Neural cell (in vitro differentiated cells): Measurements from ENCODE around the gene TSPEAR. TPM values are rescaled to one million over a fixed set of nuclear protein-coding genes. Genes with fewer than 3 reads are reported as not detected.

ENCODE experiments used
- H2AFZ ChIP-seq: fragments of 200-600, 300-800 bp; sonication (generic), shearing (Covaris generic); 2 replicates; pipeline ENCODE4 v1.6.0; 2014; ENCODE audit warnings: low read depth, mild to moderate bottlenecking, antibody characterized with exemption, low read length, moderate library complexity
- H3F3A ChIP-seq: fragments of 200-600 bp; shearing (Covaris generic); 2 replicates; pipeline ENCODE4 v1.6.1; 2016; ENCODE audit warnings: mild to moderate bottlenecking, moderate library complexity, mixed read lengths, antibody characterized with exemption, low read length; ENCODE audit not compliant: insufficient read depth, poor library complexity, severe bottlenecking
- H3K27ac ChIP-seq: fragments of 200-600, 300-800 bp; sonication (generic), shearing (Covaris generic); 2 replicates; pipeline ENCODE4 v1.5.1; 2014; ENCODE audit warnings: mild to moderate bottlenecking, low read length, moderate library complexity
- H3K27me3 ChIP-seq: fragments of 300-800, 200-600 bp; sonication (generic), shearing (Covaris generic); 2 replicates; pipeline ENCODE4 v1.6.0; 2014; ENCODE audit warnings: mild to moderate bottlenecking, low read depth, low read length, moderate library complexity; ENCODE audit not compliant: insufficient read depth
- H3K36me3 ChIP-seq: fragments of 300-800, 200-600 bp; sonication (generic), shearing (Covaris generic); 2 replicates; pipeline ENCODE4 v1.5.1; 2014; ENCODE audit warnings: mild to moderate bottlenecking, antibody characterized with exemption, low read length, moderate library complexity; ENCODE audit not compliant: insufficient read depth
- H3K4me2 ChIP-seq: fragments of 300-800, 200-600 bp; sonication (generic), shearing (Covaris generic); 2 replicates; pipeline ENCODE4 v1.6.0; 2014; ENCODE audit warnings: mild to moderate bottlenecking, low read length
- H3K4me3 ChIP-seq: fragments of 300-800, 200-600 bp; sonication (generic), shearing (Covaris generic); 2 replicates; pipeline ENCODE4 v1.5.1; 2014; ENCODE audit warnings: mild to moderate bottlenecking, low read length, moderate library complexity
- H3K79me2 ChIP-seq: fragments of 200-600 bp; shearing (Covaris generic); replicated peaks from 2 replicates; pipeline ENCODE4 v1.6.0; 2014; ENCODE audit warnings: mild to moderate bottlenecking, low read length, moderate library complexity; ENCODE audit not compliant: insufficient read depth
- H3K9ac ChIP-seq: fragments of 300-800, 200-600 bp; sonication (generic), shearing (Covaris generic); 2 replicates; pipeline ENCODE4 v1.6.1; 2016; ENCODE audit warnings: mild to moderate bottlenecking, low read length, mixed read lengths
- H3K9me2 ChIP-seq: fragments of 200-600 bp; shearing (Covaris generic); 2 replicates; pipeline ENCODE4 v1.6.1; 2016; ENCODE audit warnings: mild to moderate bottlenecking, low read length, mixed read lengths; ENCODE audit not compliant: insufficient read depth
- H3K9me3 ChIP-seq: fragments of 200-600, 300-800 bp; sonication (generic), shearing (Covaris generic); 2 replicates; pipeline ENCODE4 v1.6.1; 2016; ENCODE audit warnings: mild to moderate bottlenecking, mixed run types, low read length, moderate library complexity, mixed read lengths
- H4K20me1 ChIP-seq: fragments of 200-600 bp; shearing (Covaris generic); 2 replicates; pipeline ENCODE4 v1.6.1; 2016; ENCODE audit warnings: mild to moderate bottlenecking, mixed run types; ENCODE audit not compliant: insufficient read depth
- CTCF ChIP-seq: fragments of 450-650 bp; IDR thresholded peaks from 2 replicates; pipeline ENCODE4 v1.5.1; 2014; ENCODE audit warnings: antibody characterized with exemption, mild to moderate bottlenecking, moderate library complexity; ENCODE audit not compliant: poor library complexity, severe bottlenecking
- EP300 ChIP-seq: fragments of 450-650 bp; conservative IDR thresholded peaks from 2 replicates; pipeline ENCODE4 v1.6.1; 2014; ENCODE audit warnings: antibody characterized with exemption, mild to moderate bottlenecking, moderate library complexity; ENCODE audit not compliant: poor library complexity, severe bottlenecking
- EZH2 ChIP-seq: fragments of 200-600, 300-800 bp; shearing (Covaris generic), sonication (generic); IDR thresholded peaks from 2 replicates; pipeline ENCODE4 v1.6.1; 2014; ENCODE audit warnings: antibody characterized with exemption, low read length, borderline replicate concordance, mild to moderate bottlenecking; ENCODE audit not compliant: insufficient read depth, poor library complexity, severe bottlenecking
- MXI1 ChIP-seq: fragments of 450-650 bp; conservative IDR thresholded peaks from 2 replicates; pipeline ENCODE4 v1.6.1; 2014; ENCODE audit warnings: antibody characterized with exemption, mild to moderate bottlenecking; ENCODE audit not compliant: poor library complexity, severe bottlenecking
- POLR2AphosphoS5 ChIP-seq: IDR thresholded peaks from 2 replicates; pipeline ENCODE4 v1.6.1; 2012
- RAD21 ChIP-seq: fragments of 450-650 bp; conservative IDR thresholded peaks from 2 replicates; pipeline ENCODE4 v1.6.1; 2014; ENCODE audit warnings: antibody characterized with exemption, mild to moderate bottlenecking, moderate library complexity
- SMC3 ChIP-seq: fragments of 450-650 bp; conservative IDR thresholded peaks from 2 replicates; pipeline ENCODE4 v1.6.1; 2014; ENCODE audit warnings: antibody characterized with exemption, mild to moderate bottlenecking, moderate library complexity; ENCODE audit not compliant: poor library complexity
- TAF1 ChIP-seq: IDR thresholded peaks from 2 replicates; pipeline ENCODE4 v1.6.1; 2012; ENCODE audit warnings: low read depth
- polyA plus RNA-seq: library from polyadenylated mRNA; depleted of rRNA; stranded (reverse); fragments of >200 nt; gene quantifications from 2 replicates; pipeline ENCODE4 v1.2.3, GENCODE V29; 2014
- TF ChIP-seq, protein P1 (sequence below): IDR thresholded peaks from 2 replicates; pipeline ENCODE4 v1.6.1; 2012; ENCODE audit warnings: borderline replicate concordance

TSPEAR gene
- polyA plus RNA-seq, 1 donor from 2014 or later, result 0.19 TPM

GRCh38 chr21:44456915-44457736 lies 254.2 kb downstream of the TSPEAR start:
- H3K27me3 ChIP-seq, result no peaks in the 10 kb centered on the region
- H4K20me1 ChIP-seq, result no peaks in the 10 kb centered on the region
- H3K9me2 ChIP-seq, result no peaks in the 10 kb centered on the region
- no peak overlapping the region for H3K4me2 ChIP-seq
- H3K4me3 ChIP-seq, result peak overlapping the region; percentile 78
- H3K9me3 ChIP-seq, result peaks cover 5% of the 10 kb centered on the region
- TF ChIP-seq POLR2AphosphoS5 (no peak), RAD21 (no peak), CTCF (no peak), TAF1 (no peak), EP300 (no peak), SMC3 (no peak), EZH2 (no peak), MXI1 (no peak)
- TF ChIP-seq, protein P1, sequence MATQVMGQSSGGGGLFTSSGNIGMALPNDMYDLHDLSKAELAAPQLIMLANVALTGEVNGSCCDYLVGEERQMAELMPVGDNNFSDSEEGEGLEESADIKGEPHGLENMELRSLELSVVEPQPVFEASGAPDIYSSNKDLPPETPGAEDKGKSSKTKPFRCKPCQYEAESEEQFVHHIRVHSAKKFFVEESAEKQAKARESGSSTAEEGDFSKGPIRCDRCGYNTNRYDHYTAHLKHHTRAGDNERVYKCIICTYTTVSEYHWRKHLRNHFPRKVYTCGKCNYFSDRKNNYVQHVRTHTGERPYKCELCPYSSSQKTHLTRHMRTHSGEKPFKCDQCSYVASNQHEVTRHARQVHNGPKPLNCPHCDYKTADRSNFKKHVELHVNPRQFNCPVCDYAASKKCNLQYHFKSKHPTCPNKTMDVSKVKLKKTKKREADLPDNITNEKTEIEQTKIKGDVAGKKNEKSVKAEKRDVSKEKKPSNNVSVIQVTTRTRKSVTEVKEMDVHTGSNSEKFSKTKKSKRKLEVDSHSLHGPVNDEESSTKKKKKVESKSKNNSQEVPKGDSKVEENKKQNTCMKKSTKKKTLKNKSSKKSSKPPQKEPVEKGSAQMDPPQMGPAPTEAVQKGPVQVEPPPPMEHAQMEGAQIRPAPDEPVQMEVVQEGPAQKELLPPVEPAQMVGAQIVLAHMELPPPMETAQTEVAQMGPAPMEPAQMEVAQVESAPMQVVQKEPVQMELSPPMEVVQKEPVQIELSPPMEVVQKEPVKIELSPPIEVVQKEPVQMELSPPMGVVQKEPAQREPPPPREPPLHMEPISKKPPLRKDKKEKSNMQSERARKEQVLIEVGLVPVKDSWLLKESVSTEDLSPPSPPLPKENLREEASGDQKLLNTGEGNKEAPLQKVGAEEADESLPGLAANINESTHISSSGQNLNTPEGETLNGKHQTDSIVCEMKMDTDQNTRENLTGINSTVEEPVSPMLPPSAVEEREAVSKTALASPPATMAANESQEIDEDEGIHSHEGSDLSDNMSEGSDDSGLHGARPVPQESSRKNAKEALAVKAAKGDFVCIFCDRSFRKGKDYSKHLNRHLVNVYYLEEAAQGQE, result no peak
- no peaks in the 10 kb centered on the region for H3K79me2 ChIP-seq
- H3K27ac ChIP-seq, result no peak overlapping the region
- H3K9ac ChIP-seq, result no peak overlapping the region
- H3K36me3 ChIP-seq, result peaks cover 11% of the 10 kb centered on the region
- no peak overlapping the region for H2AFZ ChIP-seq
- no peaks in the 10 kb centered on the region for H3F3A ChIP-seq

DNA sequence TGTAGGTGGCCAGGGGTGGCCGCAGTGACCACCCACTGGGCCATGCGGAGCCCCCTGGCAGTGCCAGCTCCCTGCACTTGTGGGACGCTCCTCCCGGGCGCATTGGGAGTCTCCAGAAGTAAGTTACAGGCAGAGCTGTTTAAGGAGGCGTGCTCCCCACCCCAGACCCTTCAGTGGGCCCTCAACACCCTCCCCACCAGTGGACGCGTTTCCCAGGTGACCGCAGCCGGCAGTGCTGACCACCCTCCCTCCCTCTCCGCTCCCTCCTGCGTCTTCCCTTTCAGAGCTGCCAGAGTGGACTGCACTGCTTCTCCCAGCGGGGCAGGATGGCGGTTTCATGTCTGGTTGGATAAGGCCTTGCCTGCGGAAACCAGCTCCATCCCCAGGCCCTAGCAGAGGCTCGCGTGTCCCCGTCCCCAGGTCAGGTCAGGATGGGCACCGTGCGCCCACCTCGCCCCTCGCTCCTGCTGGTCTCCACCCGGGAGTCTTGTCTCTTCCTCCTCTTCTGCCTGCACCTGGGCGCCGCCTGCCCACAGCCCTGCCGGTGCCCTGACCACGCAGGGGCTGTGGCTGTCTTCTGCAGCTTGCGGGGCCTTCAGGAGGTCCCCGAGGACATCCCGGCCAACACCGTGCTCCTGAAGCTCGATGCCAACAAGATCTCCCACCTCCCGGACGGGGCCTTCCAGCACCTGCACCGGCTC lies 255.0 kb downstream of the TSPEAR start:
- H3K4me3 ChIP-seq, result peak overlapping the region; percentile 78

More for the DNA sequence above, 255.0 kb downstream of the TSPEAR start:
- peak; percentile 3 for TF ChIP-seq CTCF
- TF ChIP-seq TAF1, result no peak
- no peaks in the 10 kb centered on the region for H3K9me2 ChIP-seq
- H2AFZ ChIP-seq, result peak overlapping the region; percentile 40
- H3K9ac ChIP-seq, result peak overlapping the region; percentile 72
- peaks cover 5% of the 10 kb centered on the region for H3K9me3 ChIP-seq
- H3F3A ChIP-seq, result no peaks in the 10 kb centered on the region
- H3K79me2 ChIP-seq, result no peaks in the 10 kb centered on the region
- H3K36me3 ChIP-seq, result peaks cover 11% of the 10 kb centered on the region
- H3K4me2 ChIP-seq, result peak overlapping the region; percentile 41
- H3K27me3 ChIP-seq, result no peaks in the 10 kb centered on the region
- no peaks in the 10 kb centered on the region for H4K20me1 ChIP-seq
- H3K27ac ChIP-seq, result no peak overlapping the region
